Non-pigmented ciliary epithelial cell (primary cell): Measurements from ENCODE around the gene OSBP2.

Experiments
- DNase-seq: peaks from one replicate; pipeline ENCODE4 v3.0.0-alpha.2; 2010; ENCODE audit warnings: low read depth

The OSBP2 gene

DNA sequence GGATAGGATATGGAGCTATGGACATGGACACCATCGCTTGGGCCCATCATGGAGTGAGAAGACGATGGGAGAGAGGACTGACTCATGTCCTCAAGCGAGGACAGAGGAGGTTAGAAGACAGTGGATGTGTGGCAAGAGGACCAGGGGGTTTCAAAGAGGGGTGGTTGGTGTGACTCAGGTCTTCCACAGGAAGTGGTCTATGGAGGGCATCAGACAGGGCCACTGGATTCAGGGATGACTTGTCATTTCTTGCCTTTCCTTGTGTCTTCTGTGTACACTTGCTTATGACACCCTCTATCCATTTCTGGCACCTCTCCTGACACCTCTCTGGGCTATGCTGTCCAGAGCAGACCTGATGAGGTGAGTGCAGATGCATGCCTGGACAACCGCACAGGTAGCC is 115.4 kb downstream of the OSBP2 start:
- DNase-seq: no peak

DNA sequence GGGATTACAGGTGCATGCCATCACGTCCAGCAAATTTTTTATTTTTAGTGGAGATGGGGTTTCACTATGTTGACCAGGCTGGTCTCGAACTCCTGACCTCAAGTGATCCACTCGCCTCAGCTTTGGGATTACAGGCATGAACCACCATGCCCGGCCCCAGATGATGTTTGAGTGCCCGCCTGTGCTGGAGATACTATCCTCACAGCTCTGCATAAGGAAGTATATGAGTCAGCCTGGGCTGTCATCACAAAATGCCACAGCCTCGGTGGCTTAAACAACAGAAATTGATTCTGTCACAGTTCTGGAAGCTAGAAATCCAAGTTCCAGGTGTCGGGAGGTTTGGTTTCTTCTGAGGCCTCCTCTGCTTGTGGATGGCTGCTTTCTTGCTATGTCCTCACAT is 119.3 kb downstream of the OSBP2 start:
- DNase-seq: no peak

DNA sequence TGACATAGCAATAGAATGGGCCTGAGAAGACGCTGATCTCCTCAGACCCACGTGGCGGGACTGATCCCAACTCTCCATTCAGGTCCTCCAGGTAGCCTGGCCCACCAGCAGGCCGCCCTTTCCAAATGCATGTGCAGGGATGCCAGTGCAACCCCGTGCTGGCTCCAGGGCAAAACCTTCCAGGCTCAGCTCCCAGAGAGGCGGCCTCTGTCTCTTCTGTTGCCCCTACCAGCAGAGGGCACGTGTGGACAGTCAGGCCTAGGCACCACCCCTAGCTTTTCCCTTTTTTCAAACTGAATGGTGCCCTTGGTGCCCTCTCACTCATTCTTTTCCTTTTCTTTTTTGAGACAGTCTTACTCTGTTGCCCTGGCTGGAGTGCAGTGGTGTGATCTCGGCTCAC is 121.7 kb downstream of the OSBP2 start:
- no peak for DNase-seq

GRCh38 chr22:30821381-30821780 is 126.7 kb downstream of the OSBP2 start:
- no peak for DNase-seq

- no peak for DNase-seq
These were observed 127.2 kb downstream of the OSBP2 start for GRCh38 chr22:30821863-30822215.

DNA sequence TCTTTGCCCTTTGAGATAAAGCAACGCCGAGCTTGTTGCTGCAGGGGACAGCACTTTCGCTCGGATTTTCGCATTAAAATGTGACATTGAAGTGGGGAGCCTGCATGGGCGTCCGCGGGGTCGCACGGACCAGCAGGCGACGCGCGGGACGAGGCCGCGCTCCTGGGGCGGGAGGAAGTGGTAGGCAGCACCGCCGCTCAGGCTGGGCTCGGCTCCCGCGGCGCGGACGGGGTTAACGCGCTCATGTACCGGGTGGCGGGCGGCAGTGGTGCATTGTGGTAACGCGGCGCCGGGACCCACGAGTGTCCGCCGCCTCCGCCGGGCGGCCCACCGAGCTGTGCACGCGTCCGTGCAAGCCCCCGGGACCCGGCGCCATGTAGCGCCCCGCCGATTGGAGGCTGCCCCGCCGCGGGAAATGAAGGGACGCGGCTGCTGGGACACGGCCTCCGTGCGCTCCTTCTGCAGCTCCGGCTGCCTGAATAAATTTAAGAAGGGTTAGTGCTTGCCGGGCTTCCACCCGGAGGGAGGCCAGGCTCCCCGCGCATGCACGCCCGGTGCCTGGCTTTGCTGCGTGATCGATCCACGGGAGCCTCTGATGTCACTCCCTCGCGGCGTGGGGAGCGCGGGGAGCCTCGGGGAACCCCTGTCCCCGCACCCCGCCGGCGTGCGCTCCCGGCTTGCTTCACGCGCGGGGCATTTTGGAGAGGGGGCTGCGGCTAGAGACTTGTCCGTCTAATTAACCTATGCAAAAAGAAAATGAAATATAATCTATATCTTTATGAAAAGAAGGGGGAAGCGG is 127.7 kb downstream of the OSBP2 start:
- DNase-seq: no peak

DNA sequence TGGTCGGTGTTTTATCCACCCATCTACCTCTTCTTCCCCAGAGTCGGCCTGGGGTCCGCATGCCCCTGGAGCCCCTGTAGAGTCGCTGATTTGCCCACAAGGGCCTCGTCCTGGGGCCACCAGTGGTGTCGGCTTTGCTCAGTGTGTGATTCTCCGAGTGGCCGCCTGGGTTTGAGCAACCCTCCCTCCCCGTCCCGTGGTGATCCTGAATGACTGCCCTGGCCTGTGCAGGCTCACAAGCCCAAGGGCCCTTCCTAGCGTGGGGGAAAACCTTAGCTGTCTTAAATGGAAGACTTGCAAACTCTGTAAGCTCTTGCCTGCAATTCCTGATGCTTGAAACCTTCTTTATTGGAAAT is 128.3 kb downstream of the OSBP2 start:
- no peak for DNase-seq

DNA sequence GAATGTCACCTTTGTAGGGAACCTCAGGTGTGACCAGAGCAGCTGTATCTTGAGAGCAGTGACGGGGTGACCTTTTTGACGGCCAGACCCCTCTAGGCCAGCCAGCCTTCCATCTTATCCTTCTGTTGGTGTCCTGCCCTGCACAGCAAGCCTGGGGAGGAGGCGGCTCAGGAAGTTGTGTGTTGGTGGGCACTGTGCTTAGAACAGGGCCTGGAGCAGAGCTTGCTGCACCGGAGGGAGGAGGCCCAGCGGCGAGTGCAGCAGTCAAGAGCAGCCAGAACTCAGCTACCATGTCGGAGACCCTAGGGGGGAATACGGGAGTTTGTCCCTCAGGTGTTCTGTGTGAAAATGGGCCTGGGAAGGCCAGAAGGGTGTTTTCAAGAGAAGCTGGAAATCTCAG is 129.4 kb downstream of the OSBP2 start:
- no peak for DNase-seq

GRCh38 chr22:30824711-30825110 is 130.0 kb downstream of the OSBP2 start:
- no peak for DNase-seq

- DNase-seq: no peak
These were observed 131.2 kb downstream of the OSBP2 start for GRCh38 chr22:30825711-30826505.

DNA sequence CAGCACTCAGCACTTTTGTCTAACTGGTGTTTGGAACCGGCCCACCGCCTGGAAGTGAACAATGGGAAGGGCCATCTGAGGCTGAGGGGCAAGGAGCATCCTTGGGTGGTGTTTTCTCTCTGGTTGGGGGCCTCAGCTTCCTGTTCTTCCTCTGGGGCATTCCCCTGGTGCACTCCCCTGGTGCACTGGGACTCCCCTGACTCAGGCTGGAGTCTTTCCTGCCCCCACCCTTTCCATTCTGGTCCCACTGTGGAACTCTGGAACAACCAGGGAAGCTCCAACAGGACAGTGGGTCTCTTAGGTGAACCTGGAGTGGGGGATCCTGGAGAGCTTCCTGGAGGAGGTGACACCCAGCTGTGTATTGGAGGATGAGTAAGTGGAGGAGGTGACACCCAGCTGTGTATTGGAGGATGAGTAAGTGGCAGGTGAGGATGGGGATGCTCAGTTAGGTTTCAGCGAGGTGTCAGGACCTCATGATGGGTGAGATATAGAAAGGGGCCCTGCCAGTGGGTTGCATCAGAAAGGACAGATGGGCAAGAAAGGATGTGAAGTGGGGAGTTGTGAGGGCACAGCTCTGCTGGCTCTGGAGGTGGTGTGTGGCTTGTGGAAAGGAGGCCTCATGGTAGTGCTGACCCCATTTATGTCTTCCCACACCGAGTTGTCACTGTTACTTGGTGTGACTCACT is 132.1 kb downstream of the OSBP2 start:
- no peak for DNase-seq

- DNase-seq: no peak
These were observed 133.0 kb downstream of the OSBP2 start for GRCh38 chr22:30827646-30828045.

DNA sequence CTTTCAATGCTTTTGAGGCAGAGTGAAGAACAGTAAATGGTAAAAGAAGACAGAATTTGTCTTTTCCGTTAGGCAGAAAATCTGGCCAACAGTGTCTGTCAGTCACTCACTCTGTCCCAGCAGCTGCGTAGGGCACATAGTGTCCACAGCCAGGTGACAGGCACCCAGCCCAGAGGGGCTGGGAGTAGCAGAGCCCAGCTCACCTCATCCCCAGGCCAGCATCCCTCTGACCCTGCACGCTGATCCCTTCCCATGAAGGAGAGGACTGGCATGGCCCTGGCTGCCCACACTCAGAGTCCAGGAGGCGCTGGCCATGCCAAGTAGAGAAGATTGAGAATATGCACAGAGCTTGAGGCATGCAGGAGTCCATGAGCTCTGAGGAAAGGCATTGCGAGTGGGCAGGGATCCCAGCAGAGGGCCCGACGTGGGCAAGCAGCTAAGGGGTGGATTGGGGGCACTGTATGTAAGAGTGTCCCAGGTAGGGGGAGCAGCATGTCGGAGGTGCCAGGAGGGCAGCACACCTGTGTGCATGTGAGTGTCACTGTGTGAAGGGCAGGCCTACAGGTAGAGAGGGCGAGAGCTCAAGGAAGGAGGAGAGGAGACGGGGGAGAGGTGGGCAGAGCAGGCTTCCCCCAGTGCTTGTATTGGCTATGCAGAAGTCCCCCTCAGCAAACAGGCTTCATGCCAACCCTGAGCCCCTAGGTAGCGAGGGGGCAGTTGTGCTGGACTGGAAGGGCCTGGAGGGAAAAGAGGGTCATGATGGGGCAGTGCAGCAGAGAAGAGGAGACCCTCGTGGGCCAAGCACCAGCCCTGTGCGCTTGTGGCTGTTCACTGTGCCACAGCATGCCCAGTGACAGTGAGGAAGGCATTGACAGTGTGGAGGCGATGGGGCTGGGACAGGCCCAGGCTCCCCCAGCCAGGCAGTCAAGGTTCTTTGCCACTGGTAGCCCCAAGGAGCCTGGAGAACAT is 133.8 kb downstream of the OSBP2 start:
- no peak for DNase-seq

- DNase-seq: peak; percentile 63
These were observed 135.4 kb downstream of the OSBP2 start for GRCh38 chr22:30829901-30830550.

GRCh38 chr22:30830907-30831306 is 136.2 kb downstream of the OSBP2 start:
- DNase-seq: peak; percentile 57

GRCh38 chr22:30832407-30832987 is 137.8 kb downstream of the OSBP2 start:
- no peak for DNase-seq

- DNase-seq: no peak
These were observed 138.6 kb downstream of the OSBP2 start for GRCh38 chr22:30833322-30833721.

- no peak for DNase-seq
These were observed 142.9 kb downstream of the OSBP2 start for GRCh38 chr22:30837531-30837930.

- no peak for DNase-seq
These were observed 143.4 kb downstream of the OSBP2 start for GRCh38 chr22:30838111-30838510.

GRCh38 chr22:30841273-30841672 is 146.6 kb downstream of the OSBP2 start:
- DNase-seq: no peak

GRCh38 chr22:30843245-30843644 is 148.6 kb downstream of the OSBP2 start:
- DNase-seq: no peak
